ENCODE measurements around the gene ZCCHC18. TPM values are rescaled to one million over a fixed set of nuclear protein-coding genes. Genes with fewer than 3 reads are reported as not detected.
"Not testable (repeated sequence)": the region's sequence is repeated elsewhere in the genome, so short reads cannot be mapped to it uniquely, and the experiment has no call there.

ZCCHC18 gene
- total RNA-seq, result 1 to 10 TPM; 2.9 to 3.1 TPM
- 7.0 TPM for polyA plus RNA-seq

- ChIA-PET POLR2A (interaction anchor here (0.8 to 2.0 kb wide), 3 partner anchors 11 to 44 kb away, joined by 3 to 11 read pairs (median 7); partner anchors contain the start of gene SLC25A53), CTCF (interaction anchor here (1.1 to 3.4 kb wide), 11 partner anchors 9 to 267 kb away, joined by 3 to 36 read pairs (median 4); partner anchors contain the start of gene SLC25A53)
- Histone ChIP-seq H3K4me3 (ENCODE audit: low read length) (peak within 1 kb of the TSS; percentile 62), H3K4me1 (ENCODE audit: insufficient read depth, low read length) (peaks cover 40% of the 10 kb centered on the region), H3K27ac (ENCODE audit: low read depth, low read length) (peak within 1 kb of the TSS; percentile 67), H3K9me3 (ENCODE audit: low read length) (no peaks in the 10 kb centered on the region), H3K36me3 (ENCODE audit: insufficient read depth, low read length) (no peaks in the 10 kb centered on the region), H3K27me3 (ENCODE audit: insufficient read depth, low read length, poor library complexity, severe bottlenecking) (no peaks in the 10 kb centered on the region)
- DNase-seq, result peak; percentile 24 to 66 (median 30)
- Mint-ChIP-seq H3K27ac (peak within 1 kb of the TSS; percentile 92 to 99 (median 96)), H3K9me3 (no peaks in the 10 kb centered on the region), H3K4me3 (peak within 1 kb of the TSS; percentile 88 to 97 (median 93)), H3K27me3 (peaks cover 0 to 11% of the 10 kb centered on the region in 2 donors), H3K4me1 (peaks cover 48 to 69% (median 60%) of the 10 kb centered on the region in 3 donors), H3K36me3 (peaks cover 0 to 5% (median 0%) of the 10 kb centered on the region in 3 donors)
Observed at GRCh38 chrX:104112326-104112951, at the start of gene ZCCHC18. Gene ZCCHC18 (plus strand): TSS chrX:104112523. CDS start chrX:104114112, 1,589 bp downstream.

DNA sequence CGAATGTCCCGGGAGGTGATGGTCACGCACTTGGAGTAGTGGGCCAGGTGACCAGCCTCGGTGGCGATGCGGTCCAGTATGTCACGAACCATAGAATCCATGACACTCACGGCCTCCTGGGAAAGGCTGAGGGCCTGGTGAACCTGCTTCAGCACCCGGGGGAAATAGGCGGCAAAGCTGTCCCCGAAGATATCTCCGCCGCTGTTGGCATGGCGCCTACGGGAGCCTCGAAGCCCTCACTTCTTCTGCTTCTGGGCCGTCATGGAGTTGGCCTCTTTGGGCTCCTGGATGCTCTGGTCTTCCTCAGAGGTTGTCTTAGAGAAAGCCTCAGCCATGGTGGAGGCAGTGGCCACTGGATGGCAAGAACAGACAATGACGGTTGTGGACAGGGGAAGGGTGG, 49.7 kb upstream of the ZCCHC18 start:
- H3K36me3 Mint-ChIP-seq; H3K27me3 ChIP-seq (ENCODE audit: insufficient read depth, low read length, poor library complexity, severe bottlenecking); H3K4me3 Mint-ChIP-seq; DNase-seq; H3K4me1 ChIP-seq (ENCODE audit: insufficient read depth, low read length); H3K27ac ChIP-seq (ENCODE audit: low read depth, low read length); H3K4me1 Mint-ChIP-seq; H3K9me3 ChIP-seq (ENCODE audit: low read length); H3K27me3 Mint-ChIP-seq; H3K36me3 ChIP-seq (ENCODE audit: insufficient read depth, low read length); CTCF ChIA-PET; POLR2A ChIA-PET; H3K4me3 ChIP-seq (ENCODE audit: low read length); H3K27ac Mint-ChIP-seq; H3K9me3 Mint-ChIP-seq: not testable (repeated sequence)

DNA sequence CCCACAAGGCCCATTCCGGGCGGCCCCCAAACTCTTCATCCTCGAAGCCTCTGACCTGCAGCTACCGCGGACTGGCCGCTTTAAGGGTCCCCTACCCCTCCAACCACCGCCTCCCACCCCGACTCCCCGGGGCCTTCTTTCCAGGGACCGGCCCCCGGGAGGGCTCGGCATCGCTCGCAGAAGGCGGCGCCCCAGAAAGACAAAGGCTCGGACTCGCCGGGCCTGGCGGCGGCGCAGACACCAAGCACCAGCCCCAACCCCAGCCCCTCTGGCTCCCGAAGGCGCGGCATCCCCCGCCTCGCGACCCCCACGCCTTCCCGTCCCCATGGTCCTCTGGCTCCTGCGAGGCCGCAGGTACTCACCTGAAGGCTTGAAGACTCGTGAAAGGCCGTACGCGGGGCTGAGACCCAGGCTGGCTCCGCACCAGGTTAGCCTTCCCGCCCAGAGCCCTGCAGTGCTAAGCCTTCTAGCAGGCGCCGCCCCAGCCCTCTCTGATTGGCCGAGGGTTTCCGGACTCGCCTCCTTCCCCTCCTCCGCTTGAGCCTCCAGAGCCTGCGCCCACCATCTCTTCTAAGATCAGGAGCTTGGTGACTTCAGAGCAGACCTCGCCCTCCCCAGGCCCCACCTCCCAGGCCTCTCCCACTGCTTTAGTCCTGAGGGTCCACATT, 36.4 kb upstream of the ZCCHC18 start, which contains the start of gene TMSB15C:
TMSB15C (minus strand) TSS at position 459 of the 668 bp plus-strand sequence.
- DNase-seq; H3K27ac ChIP-seq (ENCODE audit: low read depth, low read length); H3K9me3 Mint-ChIP-seq; CTCF ChIA-PET; H3K27ac Mint-ChIP-seq; H3K4me3 ChIP-seq (ENCODE audit: low read length); H3K4me3 Mint-ChIP-seq; H3K4me1 Mint-ChIP-seq; POLR2A ChIA-PET; H3K4me1 ChIP-seq (ENCODE audit: insufficient read depth, low read length); H3K27me3 ChIP-seq (ENCODE audit: insufficient read depth, low read length, poor library complexity, severe bottlenecking); H3K36me3 ChIP-seq (ENCODE audit: insufficient read depth, low read length); H3K9me3 ChIP-seq (ENCODE audit: low read length); H3K36me3 Mint-ChIP-seq; H3K27me3 Mint-ChIP-seq: not testable (repeated sequence)

GRCh38 chrX:104077854-104078253, 34.5 kb upstream of the ZCCHC18 start:
- H3K27me3 Mint-ChIP-seq; H3K4me1 ChIP-seq (ENCODE audit: insufficient read depth, low read length); H3K27ac ChIP-seq (ENCODE audit: low read depth, low read length); H3K36me3 ChIP-seq (ENCODE audit: insufficient read depth, low read length); H3K4me1 Mint-ChIP-seq; H3K9me3 Mint-ChIP-seq; H3K4me3 Mint-ChIP-seq; POLR2A ChIA-PET; H3K27ac Mint-ChIP-seq; H3K4me3 ChIP-seq (ENCODE audit: low read length); DNase-seq; H3K27me3 ChIP-seq (ENCODE audit: insufficient read depth, low read length, poor library complexity, severe bottlenecking); H3K9me3 ChIP-seq (ENCODE audit: low read length); CTCF ChIA-PET; H3K36me3 Mint-ChIP-seq: not testable (repeated sequence)

GRCh38 chrX:104084063-104084462, 28.3 kb upstream of the ZCCHC18 start:
- peaks cover 6 to 9% of the 10 kb centered on the region in 2 donors for H3K27me3 Mint-ChIP-seq
- no peak overlapping the region for H3K27ac Mint-ChIP-seq
- no peak for DNase-seq
- POLR2A ChIA-PET, result no interaction called here
- no peaks in the 10 kb centered on the region for H3K4me1 Mint-ChIP-seq
- H3K4me3 ChIP-seq (ENCODE audit: low read length), result no peak overlapping the region
- CTCF ChIA-PET, result no interaction called here
- H3K36me3 Mint-ChIP-seq, result no peaks in the 10 kb centered on the region
- H3K4me1 ChIP-seq (ENCODE audit: insufficient read depth, low read length), result no peaks in the 10 kb centered on the region
- H3K9me3 Mint-ChIP-seq, result peaks cover 0 to 2% (median 0%) of the 10 kb centered on the region in 5 donors
- H3K9me3 ChIP-seq (ENCODE audit: low read length), result no peaks in the 10 kb centered on the region
- no peak overlapping the region for H3K27ac ChIP-seq (ENCODE audit: low read depth, low read length)
- H3K36me3 ChIP-seq (ENCODE audit: insufficient read depth, low read length), result no peaks in the 10 kb centered on the region
- no peaks in the 10 kb centered on the region for H3K27me3 ChIP-seq (ENCODE audit: insufficient read depth, low read length, poor library complexity, severe bottlenecking)
- no peak overlapping the region for H3K4me3 Mint-ChIP-seq

GRCh38 chrX:104084534-104085277, 27.6 kb upstream of the ZCCHC18 start:
- no peak overlapping the region for H3K4me3 Mint-ChIP-seq
- Histone ChIP-seq H3K27ac (ENCODE audit: low read depth, low read length) (no peak overlapping the region), H3K4me1 (ENCODE audit: insufficient read depth, low read length) (no peaks in the 10 kb centered on the region), H3K9me3 (ENCODE audit: low read length) (no peaks in the 10 kb centered on the region), H3K27me3 (ENCODE audit: insufficient read depth, low read length, poor library complexity, severe bottlenecking) (no peaks in the 10 kb centered on the region), H3K4me3 (ENCODE audit: low read length) (no peak overlapping the region), H3K36me3 (ENCODE audit: insufficient read depth, low read length) (no peaks in the 10 kb centered on the region)
- H3K9me3 Mint-ChIP-seq, result peaks cover 0 to 2% (median 0%) of the 10 kb centered on the region in 5 donors
- H3K27ac Mint-ChIP-seq, result no peak overlapping the region
- H3K27me3 Mint-ChIP-seq, result peaks cover 6 to 9% of the 10 kb centered on the region in 2 donors
- ChIA-PET CTCF (interaction anchor here (1.7 kb wide), 1 partner anchor 29 kb away, joined by 3 read pairs; no protein-coding TSS in a partner anchor), POLR2A (no interaction called here)
- DNase-seq, result no peak
- H3K4me1 Mint-ChIP-seq, result no peaks in the 10 kb centered on the region
- H3K36me3 Mint-ChIP-seq, result no peaks in the 10 kb centered on the region

DNA sequence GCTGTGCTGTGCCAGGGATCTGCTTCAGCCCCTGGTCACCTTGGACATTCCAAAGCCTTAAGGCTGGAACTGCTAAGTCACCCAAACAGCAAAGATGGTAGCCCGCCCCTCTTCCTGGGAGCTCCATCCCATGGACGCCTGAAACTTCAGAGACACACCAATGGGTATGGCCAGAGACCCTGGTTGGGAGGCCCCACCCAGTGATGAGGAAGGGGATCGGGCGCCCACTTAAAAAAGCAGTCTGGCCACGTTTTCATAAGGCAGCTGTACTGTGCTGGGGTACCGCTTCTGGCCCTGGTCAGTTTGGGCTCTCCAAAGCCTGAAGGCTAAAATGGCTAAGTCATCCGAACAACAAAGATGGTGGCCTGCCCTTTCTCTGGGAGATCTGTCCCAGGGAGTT, 26.8 kb upstream of the ZCCHC18 start:
- H3K27me3 Mint-ChIP-seq, result peaks cover 6 to 9% of the 10 kb centered on the region in 2 donors

GRCh38 chrX:104085919-104086318, 26.4 kb upstream of the ZCCHC18 start:
- H3K4me3 Mint-ChIP-seq, result no peak overlapping the region
- no peaks in the 10 kb centered on the region for H3K27me3 ChIP-seq (ENCODE audit: insufficient read depth, low read length, poor library complexity, severe bottlenecking)
- ChIA-PET CTCF (interaction anchor here (1.7 kb wide), 1 partner anchor 27 kb away, joined by 3 read pairs; no protein-coding TSS in a partner anchor), POLR2A (no interaction called here)
- H3K36me3 ChIP-seq (ENCODE audit: insufficient read depth, low read length), result no peaks in the 10 kb centered on the region
- H3K4me1 ChIP-seq (ENCODE audit: insufficient read depth, low read length), result no peaks in the 10 kb centered on the region
- no peak for DNase-seq
- H3K27ac Mint-ChIP-seq, result no peak overlapping the region
- peaks cover 6 to 9% of the 10 kb centered on the region in 2 donors for H3K27me3 Mint-ChIP-seq
- H3K9me3 Mint-ChIP-seq, result peaks cover 0 to 2% (median 0%) of the 10 kb centered on the region in 5 donors
- H3K4me1 Mint-ChIP-seq, result no peaks in the 10 kb centered on the region
- H3K9me3 ChIP-seq (ENCODE audit: low read length), result no peaks in the 10 kb centered on the region
- no peak overlapping the region for H3K4me3 ChIP-seq (ENCODE audit: low read length)
- no peaks in the 10 kb centered on the region for H3K36me3 Mint-ChIP-seq
- no peak overlapping the region for H3K27ac ChIP-seq (ENCODE audit: low read depth, low read length)

More for the DNA sequence above, 26.8 kb upstream of the ZCCHC18 start:
- H3K9me3 ChIP-seq (ENCODE audit: low read length), result no peaks in the 10 kb centered on the region
- no peak overlapping the region for H3K4me3 Mint-ChIP-seq
- ChIA-PET POLR2A (no interaction called here), CTCF (interaction anchor here (1.7 kb wide), 1 partner anchor 28 kb away, joined by 3 read pairs; no protein-coding TSS in a partner anchor)
- H3K4me3 ChIP-seq (ENCODE audit: low read length), result no peak overlapping the region
- no peak overlapping the region for H3K27ac Mint-ChIP-seq
- peaks cover 0 to 2% (median 0%) of the 10 kb centered on the region in 5 donors for H3K9me3 Mint-ChIP-seq
- DNase-seq, result no peak
- no peaks in the 10 kb centered on the region for H3K27me3 ChIP-seq (ENCODE audit: insufficient read depth, low read length, poor library complexity, severe bottlenecking)
- no peaks in the 10 kb centered on the region for H3K36me3 ChIP-seq (ENCODE audit: insufficient read depth, low read length)
- no peak overlapping the region for H3K27ac ChIP-seq (ENCODE audit: low read depth, low read length)
- H3K4me1 ChIP-seq (ENCODE audit: insufficient read depth, low read length), result no peaks in the 10 kb centered on the region
- no peaks in the 10 kb centered on the region for H3K36me3 Mint-ChIP-seq
- H3K4me1 Mint-ChIP-seq, result no peaks in the 10 kb centered on the region

Data from CD8-positive, alpha-beta memory T cell (primary cell).